Fibroblast of mammary gland (primary cell): ENCODE results near the gene GAS2L2.

ENCODE experiments used
- DNase-seq: peaks from one replicate; pipeline ENCODE4 v3.0.0-alpha.2; 2010; ENCODE audit warnings: low read depth
- H3K4me3 ChIP-seq: 2 replicates; pipeline ENCODE4 v1.5.1; 2011; ENCODE audit warnings: low read depth, mild to moderate bottlenecking, low read length, moderate library complexity; ENCODE audit not compliant: control insufficient read depth
- CTCF ChIP-seq: conservative IDR thresholded peaks from 2 replicates; pipeline ENCODE4 v1.5.1; 2011; ENCODE audit warnings: low read depth, low read length, inconsistent platforms; ENCODE audit not compliant: control insufficient read depth, insufficient read depth

GAS2L2 gene

DNA sequence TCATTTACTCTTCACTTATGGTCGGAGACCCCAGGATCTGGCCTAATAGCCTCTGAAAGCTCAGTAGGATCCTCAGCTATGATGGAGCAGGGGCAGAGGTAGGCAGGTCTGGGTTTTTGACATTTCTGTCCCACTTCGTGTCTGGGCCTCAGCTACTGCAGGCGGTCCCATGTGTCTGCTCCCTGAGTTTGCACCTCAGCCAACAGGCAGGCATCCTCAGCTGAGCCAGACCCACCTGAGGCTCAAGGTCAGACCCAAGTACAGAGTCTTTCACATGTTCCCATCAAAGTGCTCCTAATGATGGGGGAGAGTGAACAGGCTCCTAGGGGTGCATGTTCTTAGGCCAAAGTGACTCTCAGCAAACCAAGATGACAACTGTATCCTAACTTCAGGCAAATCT lies 24.5 kb downstream of the GAS2L2 start:
- no peak overlapping the region for H3K4me3 ChIP-seq
- DNase-seq, result no peak
- no peak for TF ChIP-seq CTCF

GRCh38 chr17:35727635-35728034 lies 25.4 kb downstream of the GAS2L2 start:
- no peak for TF ChIP-seq CTCF
- no peak overlapping the region for H3K4me3 ChIP-seq
- DNase-seq, result no peak

GRCh38 chr17:35726953-35727460 lies 26.0 kb downstream of the GAS2L2 start:
- TF ChIP-seq CTCF, result no peak
- no peak overlapping the region for H3K4me3 ChIP-seq
- DNase-seq, result no peak

DNA sequence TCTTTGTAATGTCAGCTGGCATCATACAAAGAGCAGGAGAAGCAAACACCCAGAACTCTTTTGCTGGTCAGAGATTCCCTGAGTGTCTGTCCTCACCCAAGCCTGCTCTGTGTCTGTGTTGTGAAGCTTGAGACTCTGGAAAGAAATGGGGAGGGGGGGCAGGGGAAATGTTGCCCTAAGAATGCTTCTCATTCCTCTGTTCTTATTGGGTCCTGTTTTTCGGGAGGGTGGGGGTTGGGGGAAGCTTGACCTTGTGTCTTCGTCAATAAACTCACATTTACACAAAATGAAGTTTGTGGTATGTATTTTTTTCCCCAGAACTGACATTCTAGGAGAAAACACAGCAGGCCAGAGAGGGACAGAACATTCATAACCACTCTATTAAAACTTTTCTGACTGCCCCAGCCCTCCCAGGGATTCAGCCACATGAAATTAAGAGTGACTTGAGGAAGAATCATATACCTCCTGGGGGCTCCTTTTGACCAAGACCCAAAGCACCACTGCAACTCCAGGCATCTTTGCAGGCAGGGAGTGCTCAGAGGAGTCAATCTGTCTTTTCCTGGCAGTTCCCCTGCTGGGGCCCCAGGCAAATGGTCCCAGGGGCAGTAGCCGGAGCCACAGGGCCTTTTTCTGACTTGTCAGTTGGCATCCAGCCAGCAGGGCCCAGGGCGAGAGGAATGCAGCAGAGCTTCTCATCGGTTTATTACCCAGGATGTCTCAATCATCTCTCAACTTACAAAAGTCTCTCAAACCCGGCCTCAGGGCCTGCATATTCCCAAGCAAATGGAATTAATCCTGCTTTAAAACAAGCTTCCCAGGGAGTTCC lies 26.7 kb downstream of the GAS2L2 start:
- no peak overlapping the region for H3K4me3 ChIP-seq
- peak; percentile 80 for DNase-seq
- no peak for TF ChIP-seq CTCF

- no peak for DNase-seq
- no peak for TF ChIP-seq CTCF
- no peak overlapping the region for H3K4me3 ChIP-seq
Observed at GRCh38 chr17:35725802-35726126, 27.3 kb downstream of the GAS2L2 start.

- no peak overlapping the region for H3K4me3 ChIP-seq
- no peak for DNase-seq
- TF ChIP-seq CTCF, result no peak
Observed at GRCh38 chr17:35725058-35725457, 28.0 kb downstream of the GAS2L2 start.
